SK-N-SH (cell line): ENCODE data around the gene SRGAP3. TPM values are rescaled to one million over a fixed set of nuclear protein-coding genes. Genes with fewer than 3 reads are reported as not detected.

Experiments used
- CTCF ChIA-PET: fragments of 300-600, 350-600 bp; formaldehyde crosslinking; extraction: SDS; loops from one replicate; lab custom pipeline; 2021; lab: Yijun Ruan, JAX
- POLR2A ChIA-PET: fragments of 350-600 bp; sonication (Branson Sonifier 250); formaldehyde crosslinking; extraction: SDS; loops from one replicate; lab custom pipeline; 2020; ENCODE audit warnings: antibody characterized with exemption, inconsistent platforms; lab: Yijun Ruan, JAX
- DNase-seq: peaks from one replicate; pipeline ENCODE4 v3.0.0; 2012
- H2AFZ ChIP-seq: fragments of 200-600 bp; sonication (generic); 2 replicates; pipeline ENCODE4 v1.8.1; 2016; ENCODE audit warnings: antibody characterized with exemption, mild to moderate bottlenecking, low read depth
- H3F3A ChIP-seq: fragments of 200-600 bp; sonication (generic); replicated peaks from 2 replicates; pipeline ENCODE3; 2016; ENCODE audit warnings: antibody characterized with exemption, mild to moderate bottlenecking; ENCODE audit not compliant: insufficient read depth
- H3K27ac ChIP-seq, 2 experiments: fragments of 200-500 bp in 1 of 2; fragments of 200-600 bp in 1 of 2; sonication (Bioruptor generic) in 1 of 2; sonication (generic), shearing (Covaris generic) in 1 of 2; 2 replicates each; pipeline versions ENCODE4 v1.5.1 to v1.6.1; 2014 to 2016; ENCODE audit warnings: low read depth in 2 of 2, inconsistent platforms in 1 of 2, low read length in 1 of 2, mild to moderate bottlenecking in 1 of 2, mixed read lengths in 1 of 2
- H3K27me3 ChIP-seq: fragments of 200-600 bp; sonication (generic), shearing (Covaris generic); 2 replicates; pipeline ENCODE4 v1.6.1; 2016; ENCODE audit warnings: mixed run types; ENCODE audit not compliant: insufficient read depth
- H3K36me3 ChIP-seq, 2 experiments: fragments of 200-500 bp in 1 of 2; fragments of 200-600 bp in 1 of 2; sonication (Bioruptor generic) in 1 of 2; sonication (generic) in 1 of 2; replicated peaks in 1 of 2; 2 replicates each; pipeline versions ENCODE3 to v1.5.1; 2014 to 2016; ENCODE audit warnings: low read length in 1 of 2, mild to moderate bottlenecking in 1 of 2; ENCODE audit not compliant: insufficient read depth in 2 of 2, control insufficient read depth in 1 of 2
- H3K4me1 ChIP-seq, 2 experiments: fragments of 200-500 bp in 1 of 2; fragments of 200-600 bp in 1 of 2; sonication (Bioruptor generic) in 1 of 2; sonication (generic), shearing (Covaris generic) in 1 of 2; 2 replicates each; pipeline versions ENCODE4 v1.5.1 to v1.6.1; 2014 to 2016; ENCODE audit warnings: low read depth in 1 of 2, low read length in 1 of 2, mixed run types in 1 of 2; ENCODE audit not compliant: insufficient read depth in 2 of 2, control insufficient read depth in 1 of 2
- H3K4me2 ChIP-seq: fragments of 200-600 bp; sonication (generic), shearing (Covaris generic); 2 replicates; pipeline ENCODE4 v1.6.1; 2017; ENCODE audit warnings: mixed run types
- H3K4me3 ChIP-seq, 2 experiments: fragments of 200-500 bp in 1 of 2; fragments of 200-600 bp in 1 of 2; sonication (Bioruptor generic) in 1 of 2; sonication (generic), shearing (Covaris generic) in 1 of 2; 2 replicates each; pipeline versions ENCODE4 v1.5.1 to v1.8.1; 2014 to 2016; ENCODE audit warnings: low read depth in 2 of 2, inconsistent platforms in 1 of 2, low read length in 1 of 2, mild to moderate bottlenecking in 1 of 2, mixed read lengths in 1 of 2, moderate library complexity in 1 of 2
- H3K79me2 ChIP-seq: fragments of 200-600 bp; sonication (generic); 2 replicates; pipeline ENCODE4 v1.8.1; 2017; ENCODE audit warnings: mild to moderate bottlenecking; ENCODE audit not compliant: insufficient read depth
- H3K9ac ChIP-seq: fragments of 200-600 bp; sonication (generic); 2 replicates; pipeline ENCODE4 v1.6.1; 2017; ENCODE audit warnings: mixed run types
- H3K9me2 ChIP-seq: fragments of 200-600 bp; sonication (generic); 2 replicates; pipeline ENCODE4 v1.6.1; 2017; ENCODE audit warnings: mixed run types
- H3K9me3 ChIP-seq: fragments of 200-600 bp; sonication (generic); 2 replicates; pipeline ENCODE4 v1.6.1; 2017; ENCODE audit warnings: mixed run types, mild to moderate bottlenecking, moderate library complexity
- H4K20me1 ChIP-seq: fragments of 200-600 bp; sonication (generic); 2 replicates; pipeline ENCODE4 v1.6.1; 2017; ENCODE audit warnings: mild to moderate bottlenecking, mixed run types; ENCODE audit not compliant: insufficient read depth
- EP300 ChIP-seq, 2 experiments: IDR thresholded peaks; 2 replicates each; pipeline versions ENCODE4 v1.4.0 to v1.6.1; 2012; ENCODE audit warnings: borderline replicate concordance in 1 of 2, low read depth in 1 of 2, low read length in 1 of 2
- EZH2phosphoT487 ChIP-seq: fragments of 200-600 bp; sonication (generic); IDR thresholded peaks from 2 replicates; pipeline ENCODE4 v1.6.1; 2017; ENCODE audit warnings: low read depth, mixed run types, mild to moderate bottlenecking, antibody characterized with exemption, moderate library complexity, borderline replicate concordance
- FOXJ3 ChIP-seq: sonication (generic); formaldehyde crosslinking; IDR thresholded peaks from 2 replicates; pipeline ENCODE4 v1.5.1; 2020; ENCODE audit warnings: mild to moderate bottlenecking, missing genetic modification reagents
- FOXM1 ChIP-seq: IDR thresholded peaks from 2 replicates; pipeline ENCODE4 v1.4.0; 2012; ENCODE audit warnings: low read depth, mild to moderate bottlenecking
- GATA2 ChIP-seq: sonication (generic); formaldehyde crosslinking; IDR thresholded peaks from 2 replicates; pipeline ENCODE4 v1.5.0; 2020; ENCODE audit warnings: mild to moderate bottlenecking, missing genetic modification reagents
- JUND ChIP-seq: IDR thresholded peaks from 2 replicates; pipeline ENCODE4 v1.4.0; 2012
- NRF1 ChIP-seq: IDR thresholded peaks from 2 replicates; pipeline ENCODE4 v1.6.1; 2012; ENCODE audit warnings: low read depth, mild to moderate bottlenecking, low read length
- POLR2AphosphoS5 ChIP-seq: IDR thresholded peaks from 2 replicates; pipeline ENCODE4 v1.6.1; 2012; ENCODE audit warnings: low read depth, low read length
- RFX5 ChIP-seq: IDR thresholded peaks from 2 replicates; pipeline ENCODE4 v1.6.1; 2012; ENCODE audit warnings: mild to moderate bottlenecking, improper control_type of control experiment, low read length
- SIN3A ChIP-seq: IDR thresholded peaks from 2 replicates; pipeline ENCODE4 v1.6.1; 2012; ENCODE audit warnings: low read depth, mild to moderate bottlenecking, low read length, moderate library complexity, borderline replicate concordance
- WGBS: methylation state at CpG from one replicate; pipeline ENCODE4 v1.1.6; 2017; ENCODE audit warnings: low lambda C conversion rate; 5-methylcytosine and 5-hydroxymethylcytosine counted together
- polyA plus RNA-seq, 3 experiments: library from polyadenylated mRNA; depleted of rRNA; stranded (reverse); fragments of >200 nt; gene quantifications; 2 replicates each; pipeline ENCODE4 v1.2.3, GENCODE V29; 2012
- TF ChIP-seq, protein P1 (sequence below): IDR thresholded peaks from 2 replicates; pipeline ENCODE4 v1.4.0; 2012; ENCODE audit warnings: low read depth, borderline replicate concordance
- TF ChIP-seq, protein P2 (sequence below): IDR thresholded peaks from 2 replicates; pipeline ENCODE4 v1.6.1; 2012; ENCODE audit warnings: mild to moderate bottlenecking, low read depth, low read length, moderate library complexity
- TF ChIP-seq, protein P3 (sequence below): IDR thresholded peaks from 2 replicates; pipeline ENCODE4; 2012

The SRGAP3 gene
- polyA plus RNA-seq, 1 of the 3 experiments (the other 2 are of a cell fraction) = 2.8 TPM

DNA sequence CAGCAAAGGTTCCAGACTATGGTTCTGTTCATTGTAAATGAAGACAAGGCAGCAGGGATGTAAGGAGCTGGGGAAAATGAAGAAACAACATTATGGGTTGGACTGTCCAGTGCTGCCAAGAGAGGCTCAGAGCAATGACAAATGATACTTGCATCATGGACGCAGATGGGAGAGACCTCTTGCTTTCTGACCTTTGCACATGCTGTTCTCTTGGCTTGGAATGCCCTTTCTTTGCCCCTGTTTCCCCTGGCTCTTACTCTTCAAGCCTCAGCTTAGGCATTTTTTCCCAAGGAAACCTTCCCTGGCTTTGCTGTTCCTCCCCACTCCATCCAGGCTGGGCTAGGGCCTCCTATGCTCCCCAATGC is 226.2 kb downstream of the SRGAP3 start:
- 63% methylated on average over 1 of the region's 1 CpG for WGBS
- H3K9me3 ChIP-seq = no peaks in the 10 kb centered on the region
- H3K9ac ChIP-seq = no peak overlapping the region
- H3F3A ChIP-seq = no peaks in the 10 kb centered on the region
- TF ChIP-seq, protein P1, sequence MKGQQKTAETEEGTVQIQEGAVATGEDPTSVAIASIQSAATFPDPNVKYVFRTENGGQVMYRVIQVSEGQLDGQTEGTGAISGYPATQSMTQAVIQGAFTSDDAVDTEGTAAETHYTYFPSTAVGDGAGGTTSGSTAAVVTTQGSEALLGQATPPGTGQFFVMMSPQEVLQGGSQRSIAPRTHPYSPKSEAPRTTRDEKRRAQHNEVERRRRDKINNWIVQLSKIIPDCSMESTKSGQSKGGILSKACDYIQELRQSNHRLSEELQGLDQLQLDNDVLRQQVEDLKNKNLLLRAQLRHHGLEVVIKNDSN = no peak
- no peak for TF ChIP-seq FOXJ3 (CRISPR knock-in tag)
- H4K20me1 ChIP-seq = no peaks in the 10 kb centered on the region
- no peak overlapping the region for H3K4me3 ChIP-seq
- H3K27ac ChIP-seq = no peak overlapping the region
- DNase-seq = no peak
- no peaks in the 10 kb centered on the region for H3K79me2 ChIP-seq
- POLR2A ChIA-PET = no interaction called here
- no peaks in the 10 kb centered on the region for H3K27me3 ChIP-seq
- H3K4me2 ChIP-seq = no peak overlapping the region
- H2AFZ ChIP-seq = no peak overlapping the region
- H3K4me1 ChIP-seq = peaks cover 0 to 26% of the 10 kb centered on the region in 2 experiments; a peak in 1 of 4 replicates
- H3K36me3 ChIP-seq = no peaks in the 10 kb centered on the region
- H3K9me2 ChIP-seq = no peaks in the 10 kb centered on the region
- CTCF ChIA-PET = interaction anchor here (0.6 to 1.4 kb wide), 2 partner anchors 36 to 369 kb away, joined by 3 to 4 read pairs; no protein-coding TSS in a partner anchor

DNA sequence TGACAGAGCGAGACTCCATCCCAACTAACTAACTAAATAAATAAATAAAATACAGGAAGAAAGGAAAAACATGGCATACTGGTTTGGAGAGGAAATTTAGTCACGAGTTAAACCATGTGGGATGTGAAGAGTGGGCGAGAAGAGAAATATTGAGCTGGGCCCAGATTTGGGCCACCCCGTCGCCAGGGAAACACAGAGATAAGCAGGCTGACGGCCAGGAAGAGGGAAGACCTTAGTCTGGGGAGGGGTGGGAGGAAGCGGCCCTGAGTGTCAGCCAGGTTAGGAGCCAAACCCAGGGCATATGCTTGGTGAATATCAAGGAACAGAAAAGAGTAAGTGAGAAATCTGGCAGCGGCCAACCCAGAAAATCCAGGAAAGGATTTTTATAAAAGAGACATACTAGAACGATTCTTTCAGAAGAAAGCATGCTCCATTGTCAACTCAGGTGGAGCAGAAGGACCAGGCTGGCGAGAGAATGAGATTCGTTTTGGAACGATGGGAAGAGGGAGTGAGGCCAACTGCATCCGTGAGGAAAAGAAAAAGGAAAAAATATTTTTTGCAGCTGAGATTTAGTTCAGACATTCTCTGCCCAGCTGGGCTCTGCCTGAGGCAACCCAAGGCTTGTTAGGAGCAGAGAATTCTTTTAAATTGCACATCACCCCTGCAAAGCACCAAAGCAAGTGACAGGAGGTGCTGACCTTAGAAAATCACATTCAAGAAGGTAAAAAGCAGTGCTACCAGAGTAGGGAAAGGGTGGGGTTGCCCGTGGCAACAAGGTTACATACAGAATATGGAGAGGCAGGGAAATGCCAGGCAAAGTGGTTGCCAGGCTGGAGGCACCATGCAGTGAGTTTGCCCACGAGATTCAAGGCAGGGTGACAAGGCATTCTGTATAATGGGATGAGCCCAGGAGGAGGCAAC is 226.9 kb downstream of the SRGAP3 start:
- Histone ChIP-seq H3K36me3 (no peaks in the 10 kb centered on the region), H4K20me1 (no peaks in the 10 kb centered on the region), H3K9me3 (no peaks in the 10 kb centered on the region), H3K4me3 (no peak overlapping the region), H3K27me3 (no peaks in the 10 kb centered on the region), H3K9ac (no peak overlapping the region)
- POLR2A ChIA-PET = no interaction called here
- TF ChIP-seq POLR2AphosphoS5 = no peak
- TF ChIP-seq GATA2 (CRISPR knock-in tag) = no peak
- TF ChIP-seq SIN3A = no peak
- no peak for TF ChIP-seq NRF1
- TF ChIP-seq, protein P2, sequence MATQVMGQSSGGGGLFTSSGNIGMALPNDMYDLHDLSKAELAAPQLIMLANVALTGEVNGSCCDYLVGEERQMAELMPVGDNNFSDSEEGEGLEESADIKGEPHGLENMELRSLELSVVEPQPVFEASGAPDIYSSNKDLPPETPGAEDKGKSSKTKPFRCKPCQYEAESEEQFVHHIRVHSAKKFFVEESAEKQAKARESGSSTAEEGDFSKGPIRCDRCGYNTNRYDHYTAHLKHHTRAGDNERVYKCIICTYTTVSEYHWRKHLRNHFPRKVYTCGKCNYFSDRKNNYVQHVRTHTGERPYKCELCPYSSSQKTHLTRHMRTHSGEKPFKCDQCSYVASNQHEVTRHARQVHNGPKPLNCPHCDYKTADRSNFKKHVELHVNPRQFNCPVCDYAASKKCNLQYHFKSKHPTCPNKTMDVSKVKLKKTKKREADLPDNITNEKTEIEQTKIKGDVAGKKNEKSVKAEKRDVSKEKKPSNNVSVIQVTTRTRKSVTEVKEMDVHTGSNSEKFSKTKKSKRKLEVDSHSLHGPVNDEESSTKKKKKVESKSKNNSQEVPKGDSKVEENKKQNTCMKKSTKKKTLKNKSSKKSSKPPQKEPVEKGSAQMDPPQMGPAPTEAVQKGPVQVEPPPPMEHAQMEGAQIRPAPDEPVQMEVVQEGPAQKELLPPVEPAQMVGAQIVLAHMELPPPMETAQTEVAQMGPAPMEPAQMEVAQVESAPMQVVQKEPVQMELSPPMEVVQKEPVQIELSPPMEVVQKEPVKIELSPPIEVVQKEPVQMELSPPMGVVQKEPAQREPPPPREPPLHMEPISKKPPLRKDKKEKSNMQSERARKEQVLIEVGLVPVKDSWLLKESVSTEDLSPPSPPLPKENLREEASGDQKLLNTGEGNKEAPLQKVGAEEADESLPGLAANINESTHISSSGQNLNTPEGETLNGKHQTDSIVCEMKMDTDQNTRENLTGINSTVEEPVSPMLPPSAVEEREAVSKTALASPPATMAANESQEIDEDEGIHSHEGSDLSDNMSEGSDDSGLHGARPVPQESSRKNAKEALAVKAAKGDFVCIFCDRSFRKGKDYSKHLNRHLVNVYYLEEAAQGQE = no peak
- TF ChIP-seq EZH2phosphoT487 = no peak
- TF ChIP-seq, protein P1 = no peak
- no peak for TF ChIP-seq JUND
- TF ChIP-seq FOXM1 = no peak
- TF ChIP-seq, protein P3, sequence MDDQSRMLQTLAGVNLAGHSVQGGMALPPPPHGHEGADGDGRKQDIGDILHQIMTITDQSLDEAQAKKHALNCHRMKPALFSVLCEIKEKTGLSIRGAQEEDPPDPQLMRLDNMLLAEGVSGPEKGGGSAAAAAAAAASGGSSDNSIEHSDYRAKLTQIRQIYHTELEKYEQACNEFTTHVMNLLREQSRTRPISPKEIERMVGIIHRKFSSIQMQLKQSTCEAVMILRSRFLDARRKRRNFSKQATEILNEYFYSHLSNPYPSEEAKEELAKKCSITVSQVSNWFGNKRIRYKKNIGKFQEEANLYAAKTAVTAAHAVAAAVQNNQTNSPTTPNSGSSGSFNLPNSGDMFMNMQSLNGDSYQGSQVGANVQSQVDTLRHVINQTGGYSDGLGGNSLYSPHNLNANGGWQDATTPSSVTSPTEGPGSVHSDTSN = no peak
- no peak for TF ChIP-seq RFX5
- no peak for TF ChIP-seq EP300 (IDR thresholded peaks at IDR 0.05; ENCODE audit: borderline replicate concordance in 1 of 2, low read depth in 1 of 2, low read length in 1 of 2)
- TF ChIP-seq, all 33 proteins: peak for 0
- Histone ChIP-seq H2AFZ (no peak overlapping the region), H3K4me1 (peaks cover 0 to 20% of the 10 kb centered on the region in 2 experiments; a peak in 1 of 4 replicates), H3K4me2 (no peak overlapping the region), H3K27ac (no peak overlapping the region), H3F3A (no peaks in the 10 kb centered on the region), H3K9me2 (no peaks in the 10 kb centered on the region), H3K79me2 (no peaks in the 10 kb centered on the region)
- CTCF ChIA-PET = interaction anchor here (1.4 kb wide), 1 partner anchor 35 kb away, joined by 4 read pairs; no protein-coding TSS in a partner anchor
- no peak for DNase-seq
- WGBS = 56% methylated on average over 15 of the region's 15 CpGs
